DND-41 (cell line): ENCODE results near the gene ZNF593.

Experiments used
- ATAC-seq: fragments of 200-7000 bp; cut with Tn5 transposase; 3 replicates; pipeline ENCODE4 v1.9.1; 2021; ENCODE audit warnings: low read depth; ENCODE audit not compliant: insufficient read depth
- DNase-seq: peaks from one replicate; pipeline ENCODE4 v3.0.0-alpha.2; 2020
- H2AFZ ChIP-seq: 2 replicates; pipeline ENCODE4 v1.6.0; 2012; ENCODE audit warnings: low read depth, low read length
- H3K27ac ChIP-seq: 2 replicates; pipeline ENCODE4 v1.5.1; 2012; ENCODE audit warnings: low read length, inconsistent platforms
- H3K27me3 ChIP-seq: fragments of 200-600 bp; sonication (generic); 2 replicates; pipeline ENCODE4 v1.6.0; 2012; ENCODE audit warnings: low read length, mild to moderate bottlenecking, inconsistent platforms; ENCODE audit not compliant: insufficient read depth, poor library complexity
- H3K36me3 ChIP-seq: 2 replicates; pipeline ENCODE4 v1.5.1; 2012; ENCODE audit warnings: low read length, inconsistent platforms; ENCODE audit not compliant: insufficient read depth
- H3K4me1 ChIP-seq: 2 replicates; pipeline ENCODE4 v1.5.1; 2012; ENCODE audit warnings: mild to moderate bottlenecking, low read length; ENCODE audit not compliant: insufficient read depth
- H3K4me2 ChIP-seq: 2 replicates; pipeline ENCODE4 v1.6.0; 2012; ENCODE audit warnings: mild to moderate bottlenecking, moderate library complexity, low read length, inconsistent platforms; ENCODE audit not compliant: insufficient read depth
- H3K4me3 ChIP-seq, 2 experiments: fragments of 200-600 bp in 1 of 2; shearing (Covaris generic) in 1 of 2; 2 replicates each; pipeline ENCODE4 v1.5.1; 2012 to 2016; ENCODE audit warnings: inconsistent platforms in 2 of 2, low read length in 2 of 2, mild to moderate bottlenecking in 2 of 2, low read depth in 1 of 2, moderate library complexity in 1 of 2
- H3K79me2 ChIP-seq: 2 replicates; pipeline ENCODE4 v1.6.0; 2012; ENCODE audit warnings: low read length, inconsistent platforms; ENCODE audit not compliant: insufficient read depth
- H3K9ac ChIP-seq: 2 replicates; pipeline ENCODE4 v1.6.0; 2012; ENCODE audit warnings: low read depth, mild to moderate bottlenecking, inconsistent platforms, low read length, moderate library complexity
- H3K9me3 ChIP-seq: 2 replicates; pipeline ENCODE4 v1.5.1; 2012; ENCODE audit warnings: low read length, moderate library complexity, mild to moderate bottlenecking, inconsistent platforms; ENCODE audit not compliant: insufficient read depth, severe bottlenecking
- H4K20me1 ChIP-seq: 2 replicates; pipeline ENCODE4 v1.6.0; 2012; ENCODE audit warnings: low read length; ENCODE audit not compliant: insufficient read depth
- EZH2 ChIP-seq: IDR thresholded peaks from 3 replicates; pipeline ENCODE4 v1.6.1; 2012; ENCODE audit warnings: borderline replicate concordance, low read depth, mild to moderate bottlenecking, moderate library complexity, low read length, inconsistent platforms; ENCODE audit not compliant: severe bottlenecking
- TF ChIP-seq, protein P1 (sequence below): IDR thresholded peaks from 2 replicates; pipeline ENCODE4 v1.5.1; 2012; ENCODE audit warnings: borderline replicate concordance, low read length, moderate library complexity, mild to moderate bottlenecking; ENCODE audit not compliant: poor library complexity, severe bottlenecking; ENCODE audit errors: extremely low read depth

Gene ZNF593

DNA sequence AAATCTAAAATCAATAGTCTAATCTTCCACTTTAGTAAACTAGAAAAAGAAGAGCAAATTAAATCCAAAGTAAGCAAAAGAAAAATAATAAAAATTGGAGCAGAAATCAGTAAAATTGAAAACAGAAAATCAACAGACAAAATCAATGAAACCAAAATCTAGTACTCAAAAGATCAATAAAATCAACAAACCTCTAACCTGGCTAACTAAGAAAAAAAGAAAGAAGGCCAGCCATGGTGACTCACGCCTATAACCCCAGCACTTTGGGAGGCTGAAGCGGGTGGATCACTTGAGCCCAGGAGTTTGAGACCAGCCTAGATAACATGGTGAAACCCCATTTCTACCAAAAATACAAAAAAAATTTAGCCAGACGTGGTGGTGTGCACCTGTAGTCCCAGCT is 35.2 kb upstream of the ZNF593 start:
- no peak overlapping the region for H3K27ac ChIP-seq
- no peak overlapping the region for H3K4me3 ChIP-seq
- H3K36me3 ChIP-seq: no peaks in the 10 kb centered on the region
- H3K4me1 ChIP-seq: peaks cover 3% of the 10 kb centered on the region; the same call in 1 of the 2 replicates
- no peaks in the 10 kb centered on the region for H3K27me3 ChIP-seq
- no peaks in the 10 kb centered on the region for H3K79me2 ChIP-seq
- peaks cover 8% of the 10 kb centered on the region for H3K9me3 ChIP-seq
- H4K20me1 ChIP-seq: no peaks in the 10 kb centered on the region
- DNase-seq: no peak
- ATAC-seq: no peak
- H2AFZ ChIP-seq: no peak overlapping the region
- TF ChIP-seq, protein P1, sequence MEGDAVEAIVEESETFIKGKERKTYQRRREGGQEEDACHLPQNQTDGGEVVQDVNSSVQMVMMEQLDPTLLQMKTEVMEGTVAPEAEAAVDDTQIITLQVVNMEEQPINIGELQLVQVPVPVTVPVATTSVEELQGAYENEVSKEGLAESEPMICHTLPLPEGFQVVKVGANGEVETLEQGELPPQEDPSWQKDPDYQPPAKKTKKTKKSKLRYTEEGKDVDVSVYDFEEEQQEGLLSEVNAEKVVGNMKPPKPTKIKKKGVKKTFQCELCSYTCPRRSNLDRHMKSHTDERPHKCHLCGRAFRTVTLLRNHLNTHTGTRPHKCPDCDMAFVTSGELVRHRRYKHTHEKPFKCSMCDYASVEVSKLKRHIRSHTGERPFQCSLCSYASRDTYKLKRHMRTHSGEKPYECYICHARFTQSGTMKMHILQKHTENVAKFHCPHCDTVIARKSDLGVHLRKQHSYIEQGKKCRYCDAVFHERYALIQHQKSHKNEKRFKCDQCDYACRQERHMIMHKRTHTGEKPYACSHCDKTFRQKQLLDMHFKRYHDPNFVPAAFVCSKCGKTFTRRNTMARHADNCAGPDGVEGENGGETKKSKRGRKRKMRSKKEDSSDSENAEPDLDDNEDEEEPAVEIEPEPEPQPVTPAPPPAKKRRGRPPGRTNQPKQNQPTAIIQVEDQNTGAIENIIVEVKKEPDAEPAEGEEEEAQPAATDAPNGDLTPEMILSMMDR: no peak
- TF ChIP-seq EZH2: no peak
- no peak overlapping the region for H3K4me2 ChIP-seq
- no peak overlapping the region for H3K9ac ChIP-seq

DNA sequence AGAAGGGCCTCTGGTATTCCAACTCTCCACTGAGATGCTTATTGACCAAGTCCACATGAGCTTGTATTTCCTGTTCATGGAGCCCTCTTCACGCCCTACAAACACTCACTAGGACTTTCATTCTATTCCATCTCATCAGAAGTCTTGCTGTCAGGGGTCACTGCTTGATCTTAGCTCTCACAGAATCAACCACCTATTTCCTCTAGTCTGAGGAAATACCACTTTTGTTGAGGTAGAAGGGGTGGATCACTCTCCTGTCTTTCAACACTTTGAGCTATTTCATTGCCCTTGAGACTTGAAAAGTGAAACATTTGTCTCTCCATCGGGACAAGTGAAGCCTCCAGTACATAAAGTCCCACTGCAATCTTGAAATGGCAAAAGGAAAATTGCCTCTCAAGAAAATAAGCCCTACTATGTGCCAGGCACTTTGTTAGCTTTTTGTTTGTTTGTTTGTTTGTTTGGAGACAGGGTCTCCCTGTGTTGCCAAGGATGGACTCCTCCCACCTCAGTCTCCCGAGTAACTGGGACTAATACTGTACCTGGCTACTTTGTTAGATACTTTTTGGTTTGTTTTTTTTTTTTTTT is 30.6 kb upstream of the ZNF593 start:
- peaks cover 5% of the 10 kb centered on the region for H3K9me3 ChIP-seq
- peak overlapping the region; percentile 44; the same call in 1 of the 2 replicates for H2AFZ ChIP-seq
- H3K36me3 ChIP-seq: no peaks in the 10 kb centered on the region
- ATAC-seq (peak; percentile 54; the same call in 2 of the 3 replicates), DNase-seq (peak; percentile 3)
- no peak overlapping the region for H3K4me2 ChIP-seq
- no peaks in the 10 kb centered on the region for H3K79me2 ChIP-seq
- H4K20me1 ChIP-seq: no peaks in the 10 kb centered on the region
- H3K27ac ChIP-seq: no peak overlapping the region
- peaks cover 3% of the 10 kb centered on the region; the same call in 1 of the 2 replicates for H3K4me1 ChIP-seq
- no peaks in the 10 kb centered on the region for H3K27me3 ChIP-seq
- no peak overlapping the region for H3K9ac ChIP-seq
- TF ChIP-seq EZH2: no peak
- no peak overlapping the region for H3K4me3 ChIP-seq

DNA sequence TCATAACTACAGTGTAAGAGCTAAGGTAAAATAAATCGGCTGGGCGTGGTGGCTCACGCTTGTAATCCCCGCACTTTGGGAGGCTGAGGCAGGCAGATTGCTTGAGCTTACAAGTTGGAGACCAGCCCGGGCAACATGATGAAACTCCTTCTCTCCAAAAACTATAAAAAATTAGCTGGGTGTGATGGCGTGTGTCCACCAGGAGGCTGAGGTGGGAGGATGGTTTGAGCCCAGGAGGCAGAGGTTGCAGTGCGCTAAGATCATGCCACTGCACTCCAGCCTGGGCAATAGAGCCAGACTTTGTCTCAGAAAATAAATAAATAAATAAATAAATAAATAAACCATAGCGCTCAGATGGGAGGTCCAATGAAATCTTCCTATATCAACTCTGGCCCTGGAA is 27.5 kb upstream of the ZNF593 start:
- Histone ChIP-seq H3K4me1 (peaks cover 6% of the 10 kb centered on the region; the same call in 1 of the 2 replicates), H3K27me3 (no peaks in the 10 kb centered on the region), H3K9me3 (no peaks in the 10 kb centered on the region), H3K4me3 (no peak overlapping the region), H2AFZ (no peak overlapping the region), H4K20me1 (no peaks in the 10 kb centered on the region), H3K27ac (no peak overlapping the region), H3K36me3 (no peaks in the 10 kb centered on the region), H3K9ac (no peak overlapping the region), H3K79me2 (no peaks in the 10 kb centered on the region), H3K4me2 (no peak overlapping the region)
- TF ChIP-seq, protein P1: no peak
- no peak for TF ChIP-seq EZH2
- DNase-seq: no peak
- ATAC-seq: no peak

DNA sequence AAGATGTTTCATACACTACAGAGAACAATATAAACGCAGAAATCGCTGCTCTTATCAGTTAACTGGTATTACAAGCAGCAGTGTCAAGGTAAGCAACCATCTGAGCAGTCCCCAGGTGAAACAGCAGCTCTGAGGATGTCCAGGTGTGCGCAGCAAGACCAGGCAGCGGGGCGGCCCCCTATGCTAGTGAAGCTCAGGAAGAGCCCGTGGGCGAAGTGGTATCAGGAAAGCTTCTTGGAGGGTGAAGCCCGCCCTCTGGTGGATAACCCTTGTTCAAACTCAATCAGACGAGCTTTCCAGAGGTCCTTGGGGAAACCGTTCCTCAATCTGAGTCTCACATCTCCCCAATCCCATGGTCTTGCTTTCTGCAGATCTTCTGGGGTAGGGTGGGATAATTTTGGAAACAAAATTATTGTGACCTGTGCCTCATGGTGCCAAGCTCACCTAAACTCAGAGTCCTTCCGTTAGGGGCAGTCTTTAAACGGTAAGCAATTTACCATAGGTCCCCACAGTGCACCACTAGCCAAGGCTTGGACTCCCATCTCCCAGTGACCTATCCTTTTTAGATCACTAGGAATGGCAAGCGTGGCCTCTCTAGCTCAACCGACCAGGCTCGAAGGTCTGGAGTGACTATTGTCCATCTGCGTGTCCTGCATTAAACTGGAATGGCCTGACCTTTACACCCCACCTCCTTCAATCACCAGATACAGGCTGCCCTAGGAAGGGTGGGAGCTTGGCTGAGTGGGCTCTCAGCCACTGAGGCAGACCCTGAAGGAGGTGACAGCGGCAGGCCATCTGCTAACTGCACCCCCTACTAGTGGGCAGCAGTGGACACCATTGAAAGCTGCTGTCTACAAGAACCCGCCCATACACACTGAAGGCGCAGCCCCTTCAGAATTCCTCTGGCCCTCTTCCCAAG is 24.4 kb upstream of the ZNF593 start:
- Histone ChIP-seq H4K20me1 (no peaks in the 10 kb centered on the region), H3K4me3 (no peak overlapping the region), H3K4me1 (peaks cover 3% of the 10 kb centered on the region; the same call in 1 of the 2 replicates), H2AFZ (peak overlapping the region; percentile 50; the same call in 1 of the 2 replicates), H3K79me2 (no peaks in the 10 kb centered on the region), H3K36me3 (no peaks in the 10 kb centered on the region), H3K27me3 (peaks cover 7% of the 10 kb centered on the region), H3K27ac (no peak overlapping the region), H3K9ac (no peak overlapping the region), H3K4me2 (peak overlapping the region; percentile 26; the same call in 1 of the 2 replicates), H3K9me3 (no peaks in the 10 kb centered on the region)
- TF ChIP-seq EZH2: no peak
- TF ChIP-seq, protein P1: peak; percentile 83
- DNase-seq: peak; percentile 81
- peak; percentile 99 for ATAC-seq
